Measurements from ENCODE around the gene YTHDC1.

The YTHDC1 gene

DNA sequence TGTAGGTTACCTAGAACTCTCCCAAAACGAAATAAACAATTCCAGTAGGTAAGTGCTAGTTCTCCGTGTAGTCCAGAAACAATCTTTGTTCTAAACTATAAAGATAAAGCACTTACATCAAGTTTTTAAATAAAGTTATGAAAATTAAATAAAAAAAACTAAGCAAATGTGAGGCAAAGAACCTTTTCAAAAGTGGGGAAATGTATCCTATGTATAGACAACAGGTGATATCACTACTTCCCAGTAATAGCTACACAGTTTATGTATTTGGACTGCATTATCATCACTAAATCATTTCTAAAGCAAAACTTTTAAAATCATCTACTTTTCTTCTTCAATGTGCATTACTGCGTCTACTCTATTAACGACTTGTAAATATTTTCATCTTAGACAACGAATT, 2.0 kb downstream of the YTHDC1 start:
- TF ChIP-seq CTCF (conservative IDR thresholded peaks at IDR 0.05; ENCODE audit: low read depth, low read length): no peak
- Histone ChIP-seq H3K36me3 (ENCODE audit: insufficient read depth) (no peaks in the 10 kb centered on the region), H3K4me1 (ENCODE audit: low read depth, poor library complexity, severe bottlenecking) (peaks cover 18% of the 10 kb centered on the region), H2AFZ (ENCODE audit: low read depth) (no peak overlapping the region), H3K9ac (no peak overlapping the region), H3K27me3 (ENCODE audit: insufficient read depth, low read depth) (no peaks in the 10 kb centered on the region), H3K79me2 (ENCODE audit: insufficient read depth, low read depth) (peaks cover 69% of the 10 kb centered on the region), H3K4me2 (peak overlapping the region; percentile 76), H3K4me3 (IDR thresholded peaks at IDR 0.05; ENCODE audit: insufficient read depth, low read depth, low read length) (no peak overlapping the region), H4K20me1 (ENCODE audit: insufficient read depth) (peaks cover 23% of the 10 kb centered on the region; the same call in 1 of the 2 replicates), H3K27ac (no peak overlapping the region)

DNA sequence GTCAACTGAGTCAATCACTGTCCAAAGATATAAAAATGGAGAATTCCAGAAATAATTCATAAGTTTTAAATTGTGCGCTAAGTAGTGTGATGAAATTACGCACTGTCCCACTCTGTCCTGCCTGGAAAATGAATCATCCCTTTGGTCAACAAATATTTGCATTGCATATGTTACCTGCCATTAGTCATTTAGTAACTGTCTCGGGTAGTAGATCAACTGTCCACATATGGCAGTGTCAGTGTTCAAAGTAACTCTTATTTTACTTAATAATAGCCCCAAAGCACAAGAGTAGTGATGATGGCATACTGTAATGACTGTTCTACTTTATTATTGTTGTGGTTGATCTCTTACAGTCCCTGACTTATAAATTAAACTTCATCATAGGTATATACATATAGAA, 3.4 kb downstream of the YTHDC1 start:
- peaks cover 36% of the 10 kb centered on the region; the same call in 1 of the 2 replicates for H4K20me1 ChIP-seq (ENCODE audit: insufficient read depth)

DNA sequence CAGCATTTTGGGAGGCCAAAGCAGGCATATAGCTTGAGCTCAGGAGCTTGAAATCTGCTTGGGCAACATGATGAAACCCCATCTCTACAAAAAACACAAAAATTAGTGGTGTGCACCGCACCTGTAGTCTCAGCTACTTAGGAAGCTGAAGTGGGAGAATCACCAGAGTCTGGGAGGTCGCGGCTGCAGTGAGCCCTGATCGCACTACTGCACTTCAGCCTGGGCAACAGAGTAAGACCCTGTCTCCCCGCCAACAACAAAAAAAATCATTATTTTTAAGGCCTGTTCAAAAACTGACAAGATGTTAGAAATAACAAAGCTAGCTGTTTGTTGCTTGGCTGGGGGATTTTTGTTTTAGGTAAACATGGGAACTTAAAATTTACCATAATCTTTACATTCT, 5.1 kb downstream of the YTHDC1 start:
- H3K36me3 ChIP-seq (ENCODE audit: insufficient read depth): no peaks in the 10 kb centered on the region
- H4K20me1 ChIP-seq (ENCODE audit: insufficient read depth): peaks cover 51% of the 10 kb centered on the region
- no peak overlapping the region for H3K4me3 ChIP-seq (IDR thresholded peaks at IDR 0.05; ENCODE audit: insufficient read depth, low read depth, low read length)
- H3K27ac ChIP-seq: no peak overlapping the region
- H3K4me1 ChIP-seq (ENCODE audit: low read depth, poor library complexity, severe bottlenecking): peaks cover 28% of the 10 kb centered on the region
- no peak overlapping the region for H2AFZ ChIP-seq (ENCODE audit: low read depth)
- H3K79me2 ChIP-seq (ENCODE audit: insufficient read depth, low read depth): peaks cover 100% of the 10 kb centered on the region
- H3K9ac ChIP-seq: no peak overlapping the region
- H3K27me3 ChIP-seq (ENCODE audit: insufficient read depth, low read depth): no peaks in the 10 kb centered on the region
- no peak for TF ChIP-seq CTCF (conservative IDR thresholded peaks at IDR 0.05; ENCODE audit: low read depth, low read length)
- H3K4me2 ChIP-seq: no peak overlapping the region

More for the DNA sequence above, 3.4 kb downstream of the YTHDC1 start:
- H3K4me3 ChIP-seq (IDR thresholded peaks at IDR 0.05; ENCODE audit: insufficient read depth, low read depth, low read length): no peak overlapping the region
- no peak overlapping the region for H3K4me2 ChIP-seq
- H3K27me3 ChIP-seq (ENCODE audit: insufficient read depth, low read depth): no peaks in the 10 kb centered on the region
- H3K9ac ChIP-seq: no peak overlapping the region
- no peaks in the 10 kb centered on the region for H3K36me3 ChIP-seq (ENCODE audit: insufficient read depth)
- peaks cover 83% of the 10 kb centered on the region for H3K79me2 ChIP-seq (ENCODE audit: insufficient read depth, low read depth)
- no peak for TF ChIP-seq CTCF (conservative IDR thresholded peaks at IDR 0.05; ENCODE audit: low read depth, low read length)
- no peak overlapping the region for H2AFZ ChIP-seq (ENCODE audit: low read depth)
- H3K27ac ChIP-seq: no peak overlapping the region
- H3K4me1 ChIP-seq (ENCODE audit: low read depth, poor library complexity, severe bottlenecking): peaks cover 18% of the 10 kb centered on the region

DNA sequence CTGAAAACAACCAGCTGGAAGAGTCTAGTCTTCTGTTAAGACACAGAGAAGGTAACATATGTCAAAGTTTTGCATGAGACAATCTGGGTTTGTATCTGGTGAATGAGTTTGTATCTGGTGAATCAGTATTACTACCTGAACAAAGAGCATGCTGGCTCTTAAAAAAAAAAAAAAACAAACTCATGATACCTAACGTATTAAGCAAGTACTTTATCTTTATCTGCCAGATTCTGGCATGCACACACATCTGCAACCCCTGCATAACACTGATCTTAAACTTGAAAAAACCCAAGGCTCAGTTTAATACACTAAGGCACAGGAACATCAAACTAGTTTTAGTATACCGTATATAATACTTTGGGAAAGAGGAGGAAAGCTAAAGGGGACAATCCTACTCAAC, 5.8 kb downstream of the YTHDC1 start:
- Histone ChIP-seq H2AFZ (ENCODE audit: low read depth) (no peak overlapping the region), H3K36me3 (ENCODE audit: insufficient read depth) (no peaks in the 10 kb centered on the region), H3K4me2 (no peak overlapping the region), H3K9ac (no peak overlapping the region), H3K79me2 (ENCODE audit: insufficient read depth, low read depth) (peaks cover 100% of the 10 kb centered on the region), H3K4me1 (ENCODE audit: low read depth, poor library complexity, severe bottlenecking) (peaks cover 28% of the 10 kb centered on the region), H3K27me3 (ENCODE audit: insufficient read depth, low read depth) (no peaks in the 10 kb centered on the region), H4K20me1 (ENCODE audit: insufficient read depth) (peaks cover 58% of the 10 kb centered on the region), H3K4me3 (IDR thresholded peaks at IDR 0.05; ENCODE audit: insufficient read depth, low read depth, low read length) (no peak overlapping the region), H3K27ac (no peak overlapping the region)
- TF ChIP-seq CTCF (conservative IDR thresholded peaks at IDR 0.05; ENCODE audit: low read depth, low read length): no peak

Data from KMS-11 (cell line).